ENCODE results near the gene DNAH8. TPM values are rescaled to one million over a fixed set of nuclear protein-coding genes. Genes with fewer than 3 reads are reported as not detected.

The DNAH8 gene
- total RNA-seq, 1 donor from 2014 or later = not detected

DNA sequence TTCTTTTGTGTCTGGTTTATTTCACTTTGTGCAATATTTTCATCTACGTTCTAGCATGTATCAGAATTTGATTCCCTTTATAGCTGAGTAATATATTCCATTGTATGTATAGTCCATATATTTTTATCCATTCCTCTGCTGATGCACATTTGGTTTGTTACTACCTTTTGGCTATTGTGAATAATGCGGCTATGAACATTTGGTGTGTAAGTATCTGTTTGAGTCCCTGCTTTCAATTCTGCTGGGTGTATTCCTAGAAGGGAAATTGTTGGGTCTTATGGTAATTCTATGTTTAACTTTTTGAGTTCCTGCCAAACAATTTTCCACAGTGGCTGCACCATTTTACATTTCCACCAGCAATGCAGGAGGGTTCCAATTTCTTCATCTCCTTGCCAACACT is 52.4 kb downstream of the DNAH8 start:
- Mint-ChIP-seq H3K9me3 (ENCODE audit: unreplicated experiment) (no peaks in the 10 kb centered on the region), H3K27ac (ENCODE audit: unreplicated experiment) (no peak overlapping the region), H3K4me3 (ENCODE audit: unreplicated experiment) (no peak overlapping the region), H3K4me1 (ENCODE audit: low read depth, unreplicated experiment) (peaks cover 9% of the 10 kb centered on the region), H3K36me3 (ENCODE audit: low read depth, unreplicated experiment) (no peaks in the 10 kb centered on the region), H3K27me3 (ENCODE audit: low read depth, unreplicated experiment) (peaks cover 5% of the 10 kb centered on the region)
- DNase-seq (ENCODE audit: low read depth) (no peak), FAIRE-seq (no peak)
- no peaks in the 10 kb centered on the region for H3K79me2 ChIP-seq (ENCODE audit: insufficient read depth, low read length)
- H3K27me3 ChIP-seq (ENCODE audit: insufficient read depth, low read length) = no peaks in the 10 kb centered on the region
- H3K36me3 ChIP-seq (ENCODE audit: insufficient read depth, low read length) = no peaks in the 10 kb centered on the region
- no peaks in the 10 kb centered on the region for H4K20me1 ChIP-seq (ENCODE audit: insufficient read depth, low read length)
- H3K4me1 ChIP-seq (ENCODE audit: insufficient read depth, low read length) = no peaks in the 10 kb centered on the region
- H3K9ac ChIP-seq (ENCODE audit: low read length) = no peak overlapping the region
- H3K9me3 ChIP-seq (ENCODE audit: insufficient read depth, low read depth, low read length) = no peaks in the 10 kb centered on the region
- H3K4me2 ChIP-seq (ENCODE audit: low read length) = no peak overlapping the region
- H3K27ac ChIP-seq (ENCODE audit: low read depth, low read length) = no peak overlapping the region
- no peak overlapping the region for H3K4me3 ChIP-seq (ENCODE audit: insufficient read depth, low read depth, low read length)
- no peak overlapping the region for H2AFZ ChIP-seq (ENCODE audit: low read depth, low read length)
- TF ChIP-seq EZH2 (IDR thresholded peaks at IDR 0.05; ENCODE audit: insufficient read depth, low read length) (no peak), CTCF (IDR thresholded peaks at IDR 0.05; ENCODE audit: insufficient read depth, low read depth, low read length) (no peak)

GRCh38 chr6:38773338-38773737 is 58.2 kb downstream of the DNAH8 start:
- no peak for FAIRE-seq
- H3K4me3 ChIP-seq (ENCODE audit: insufficient read depth, low read depth, low read length) = no peak overlapping the region
- no peaks in the 10 kb centered on the region for H3K36me3 Mint-ChIP-seq (ENCODE audit: low read depth, unreplicated experiment)

More at GRCh38 chr6:38773338-38773737, 58.2 kb downstream of the DNAH8 start:
- Histone ChIP-seq H3K4me2 (ENCODE audit: low read length) (no peak overlapping the region), H3K36me3 (ENCODE audit: insufficient read depth, low read length) (no peaks in the 10 kb centered on the region), H4K20me1 (ENCODE audit: insufficient read depth, low read length) (no peaks in the 10 kb centered on the region), H3K27ac (ENCODE audit: low read depth, low read length) (no peak overlapping the region), H3K27me3 (ENCODE audit: insufficient read depth, low read length) (no peaks in the 10 kb centered on the region), H2AFZ (ENCODE audit: low read depth, low read length) (no peak overlapping the region), H3K79me2 (ENCODE audit: insufficient read depth, low read length) (no peaks in the 10 kb centered on the region), H3K9ac (ENCODE audit: low read length) (no peak overlapping the region), H3K4me1 (ENCODE audit: insufficient read depth, low read length) (no peaks in the 10 kb centered on the region), H3K9me3 (ENCODE audit: insufficient read depth, low read depth, low read length) (no peaks in the 10 kb centered on the region)
- Mint-ChIP-seq H3K4me1 (ENCODE audit: low read depth, unreplicated experiment) (peaks cover 14% of the 10 kb centered on the region), H3K27ac (ENCODE audit: unreplicated experiment) (no peak overlapping the region), H3K4me3 (ENCODE audit: unreplicated experiment) (no peak overlapping the region), H3K9me3 (ENCODE audit: unreplicated experiment) (peaks cover 2% of the 10 kb centered on the region), H3K27me3 (ENCODE audit: low read depth, unreplicated experiment) (no peaks in the 10 kb centered on the region)
- no peak for DNase-seq (ENCODE audit: low read depth)
- TF ChIP-seq CTCF (IDR thresholded peaks at IDR 0.05; ENCODE audit: insufficient read depth, low read depth, low read length) = peak; percentile 16
- no peak for TF ChIP-seq EZH2 (IDR thresholded peaks at IDR 0.05; ENCODE audit: insufficient read depth, low read length)
